ES-I3 (cell line): ENCODE data around the gene PLIN4.
A peak's percentile ranks its signal among the peaks of the same experiment; 100 is the strongest.

Source experiments
- H3K36me3 ChIP-seq: 2 replicates; pipeline ENCODE4 v1.6.1; 2013; ENCODE audit warnings: mild to moderate bottlenecking, low read length, control low read depth, moderate library complexity; ENCODE audit not compliant: insufficient read depth
- H3K4me1 ChIP-seq: 2 replicates; pipeline ENCODE4 v1.6.1; 2013; ENCODE audit warnings: mild to moderate bottlenecking, control low read depth, low read length; ENCODE audit not compliant: insufficient read depth
- H3K9ac ChIP-seq: 2 replicates; pipeline ENCODE4 v1.6.1; 2013; ENCODE audit warnings: low read depth, mild to moderate bottlenecking, low read length, moderate library complexity
- H3K9me3 ChIP-seq: 2 replicates; pipeline ENCODE4 v1.6.1; 2013; ENCODE audit warnings: mild to moderate bottlenecking, low read length, moderate library complexity; ENCODE audit not compliant: control insufficient read depth, insufficient read depth

PLIN4 gene

DNA sequence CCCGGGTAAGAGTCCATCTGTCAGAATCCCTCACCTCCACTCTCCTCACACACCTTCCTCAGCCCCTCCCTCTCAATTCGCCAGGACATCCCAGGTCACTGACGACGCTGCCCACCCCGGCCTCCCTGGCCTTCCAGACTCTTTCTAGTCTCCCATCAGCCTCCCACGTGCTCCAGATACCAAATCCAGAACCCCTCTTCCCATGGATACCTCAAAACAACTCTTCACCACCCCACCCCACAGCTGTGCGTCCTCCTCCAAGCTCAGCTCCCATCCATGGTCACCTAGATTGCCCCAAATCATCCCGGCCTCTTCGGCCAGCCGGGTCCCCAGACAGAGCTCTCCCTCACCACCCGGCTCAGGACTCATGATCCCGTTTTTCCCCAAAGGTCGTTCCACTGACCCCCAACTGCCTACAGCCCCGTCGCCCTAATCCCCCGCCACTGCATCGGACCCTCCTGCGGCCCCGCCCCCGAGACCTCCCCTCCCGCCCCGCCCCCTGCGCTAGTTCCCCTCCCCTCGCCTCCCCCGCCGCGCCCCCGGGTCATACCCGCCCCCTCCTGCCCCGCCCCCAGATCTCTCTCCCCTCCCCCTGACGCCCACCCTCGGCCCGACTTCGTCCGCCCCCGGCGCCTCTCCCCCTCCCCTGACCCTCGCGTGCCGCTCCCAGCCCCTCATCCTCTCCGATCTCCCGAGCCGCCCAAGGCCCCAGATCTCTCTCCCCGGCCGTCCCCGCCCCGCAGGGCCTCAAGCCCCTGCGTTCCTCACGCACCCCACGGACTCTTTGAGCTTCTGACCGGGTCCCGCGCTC lies 61.2 kb downstream of the PLIN4 start:
- Histone ChIP-seq H3K9me3 (no peaks in the 10 kb centered on the region), H3K4me1 (no peaks in the 10 kb centered on the region; the same call in 1 of the 2 replicates), H3K36me3 (no peaks in the 10 kb centered on the region), H3K9ac (peak overlapping the region; percentile 69; the same call in 1 of the 2 replicates)

DNA sequence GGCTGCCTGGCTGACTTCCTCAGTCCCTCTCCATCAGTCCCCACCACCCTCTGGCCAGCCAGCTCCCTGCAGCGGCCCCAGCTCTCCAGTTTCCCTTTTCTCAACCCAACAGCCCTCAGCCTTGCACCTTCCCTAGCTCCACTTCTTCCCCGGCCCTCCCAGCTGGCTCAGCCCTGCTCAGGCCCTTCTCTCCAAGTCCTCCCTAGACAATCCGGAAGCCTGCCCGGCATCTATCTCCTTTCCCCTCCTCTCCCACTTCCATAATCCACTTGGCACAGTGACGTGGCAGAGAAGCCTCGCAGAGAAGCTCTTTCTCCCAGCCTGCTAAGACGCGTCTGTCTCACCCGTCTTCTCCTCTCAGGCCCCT lies 61.8 kb downstream of the PLIN4 start:
- H3K9ac ChIP-seq = peak overlapping the region; percentile 69; the same call in 1 of the 2 replicates
- H3K36me3 ChIP-seq = no peaks in the 10 kb centered on the region
- no peaks in the 10 kb centered on the region for H3K9me3 ChIP-seq
- no peaks in the 10 kb centered on the region; the same call in 1 of the 2 replicates for H3K4me1 ChIP-seq

DNA sequence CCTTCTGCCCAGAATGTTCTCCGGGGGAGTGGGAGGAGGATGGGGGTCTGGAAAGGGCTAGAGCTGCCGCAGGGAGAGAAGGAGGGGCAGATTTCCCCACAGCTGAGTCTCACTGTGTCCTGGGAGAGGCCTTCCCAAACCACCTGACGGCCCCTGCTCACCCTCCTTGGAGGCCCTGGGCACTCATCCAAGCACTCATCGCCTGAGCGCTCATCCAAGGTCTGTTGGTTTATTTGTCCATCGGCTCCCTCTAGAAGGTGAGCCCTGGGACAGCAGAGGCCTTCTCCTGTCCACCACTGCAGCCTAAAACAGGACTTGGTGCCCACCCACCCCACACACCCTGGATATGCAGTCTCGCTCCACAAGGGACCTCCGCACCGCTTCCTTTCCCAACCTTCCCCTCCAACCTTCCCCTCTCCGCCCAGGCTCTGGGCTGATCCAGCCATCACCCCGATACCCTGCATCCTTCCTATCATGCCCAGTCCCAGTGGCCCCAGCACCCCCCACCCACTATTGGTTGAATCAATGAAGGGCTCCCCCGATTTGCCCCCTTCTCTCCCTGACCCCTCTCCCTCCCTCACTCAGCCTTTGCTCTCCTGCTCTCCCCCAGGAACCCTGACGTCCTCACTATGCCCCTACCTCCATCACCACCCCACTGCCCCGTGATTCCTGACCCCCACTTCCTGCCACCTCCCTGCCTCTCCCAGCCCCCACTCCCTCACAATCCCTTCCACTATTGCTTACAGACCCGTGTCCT lies 62.4 kb downstream of the PLIN4 start:
- H3K4me1 ChIP-seq = no peaks in the 10 kb centered on the region; the same call in 1 of the 2 replicates
- H3K9ac ChIP-seq = peak overlapping the region; percentile 69; the same call in 1 of the 2 replicates
- H3K36me3 ChIP-seq = no peaks in the 10 kb centered on the region
- no peaks in the 10 kb centered on the region for H3K9me3 ChIP-seq

DNA sequence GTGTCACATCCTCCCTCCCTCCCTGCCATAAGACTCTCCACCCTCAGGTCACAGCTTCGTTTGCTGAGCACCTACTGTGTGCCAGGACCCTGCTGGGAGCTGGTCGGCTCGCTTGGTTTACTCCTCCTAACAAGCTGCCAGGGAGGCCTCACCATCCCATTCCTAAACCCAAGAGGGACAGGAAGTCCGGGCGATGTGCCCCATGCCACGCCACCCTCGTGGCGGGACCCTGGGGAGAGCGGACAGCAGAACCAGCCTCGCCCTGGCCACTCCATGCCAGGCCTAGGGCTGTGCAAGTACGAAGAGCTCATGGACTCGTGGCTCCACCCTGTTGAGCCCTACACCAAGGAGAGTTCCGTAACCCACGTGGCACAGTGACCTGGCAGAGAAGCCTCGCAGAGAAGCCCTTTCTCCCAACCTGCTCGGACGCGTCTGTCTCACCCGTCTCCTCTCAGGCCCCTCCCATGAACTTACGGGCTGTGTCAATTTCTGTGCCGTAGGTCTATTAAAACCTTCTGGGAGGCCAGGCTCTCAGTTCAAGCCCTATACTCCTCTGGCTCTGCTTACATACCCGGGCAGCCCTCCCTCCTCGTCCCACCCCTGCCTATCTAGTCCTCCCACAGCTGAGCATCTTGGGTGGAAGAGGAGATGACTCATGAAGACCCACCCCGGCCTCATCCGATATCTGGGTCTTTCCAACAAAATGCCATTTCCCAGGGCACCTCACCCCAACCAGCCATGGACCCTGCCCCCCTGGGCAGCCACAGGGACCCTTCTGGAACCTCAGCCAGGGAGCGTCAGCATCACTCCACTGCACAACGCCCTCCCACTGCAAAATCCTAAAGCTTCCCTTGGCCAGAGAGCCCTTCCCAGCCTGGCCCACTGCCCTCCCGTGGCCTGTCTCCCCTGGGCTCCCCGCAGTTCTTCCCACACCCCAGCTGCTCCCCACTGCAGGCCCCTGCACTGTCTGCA lies 63.3 kb downstream of the PLIN4 start:
- Histone ChIP-seq H3K36me3 (no peaks in the 10 kb centered on the region), H3K4me1 (no peaks in the 10 kb centered on the region; the same call in 1 of the 2 replicates), H3K9me3 (no peaks in the 10 kb centered on the region), H3K9ac (no peak overlapping the region)

DNA sequence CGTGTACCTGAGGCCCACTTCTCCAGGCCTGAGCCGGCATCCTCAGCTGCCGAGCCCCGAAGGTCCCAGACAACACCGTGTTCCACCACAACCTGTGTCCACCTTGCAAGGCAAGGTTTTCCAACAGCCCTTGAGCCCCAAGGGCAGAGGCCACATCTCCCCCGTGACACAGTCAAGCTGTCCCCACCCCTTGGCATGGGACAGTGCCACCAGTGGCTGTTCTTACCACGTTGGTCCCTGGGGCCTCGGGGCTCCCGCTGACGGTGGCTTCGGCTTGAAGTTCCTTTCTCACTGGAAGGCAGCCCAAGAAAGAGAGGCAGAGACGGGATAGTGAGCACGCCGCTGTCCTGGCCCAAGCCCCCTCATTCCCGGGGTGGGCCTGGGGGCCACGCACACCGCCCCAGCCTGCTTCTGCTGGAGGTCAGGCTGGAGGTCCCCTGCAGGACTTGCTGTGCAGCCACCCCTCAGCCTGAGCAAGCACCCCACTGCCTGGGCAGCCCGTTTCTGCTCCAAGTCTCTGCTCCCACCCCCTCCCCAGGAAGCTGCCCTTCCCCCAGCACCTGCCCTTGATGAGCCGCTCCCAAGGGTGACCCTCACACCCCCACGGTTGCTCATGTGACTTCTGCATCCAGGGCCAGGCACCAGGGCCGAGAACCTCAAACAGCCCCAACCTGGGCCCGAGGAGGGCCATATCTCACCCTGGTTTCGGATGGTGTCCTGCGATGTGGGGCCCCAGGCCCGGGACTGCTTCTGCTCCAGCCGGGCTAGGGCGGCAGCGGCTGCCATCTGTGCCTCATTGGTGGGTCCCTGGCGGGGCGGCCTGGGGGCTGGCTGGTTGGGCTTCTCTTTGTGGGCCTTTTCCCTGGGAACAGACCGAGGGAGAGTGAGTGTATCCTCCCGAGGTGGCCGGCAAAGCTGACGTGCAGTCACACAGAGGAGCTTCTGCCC lies 64.8 kb downstream of the PLIN4 start:
- no peaks in the 10 kb centered on the region for H3K36me3 ChIP-seq
- no peak overlapping the region for H3K9ac ChIP-seq
- no peaks in the 10 kb centered on the region; the same call in 1 of the 2 replicates for H3K4me1 ChIP-seq
- H3K9me3 ChIP-seq = no peaks in the 10 kb centered on the region

GRCh38 chr19:4452230-4452990 lies 65.9 kb downstream of the PLIN4 start:
- no peaks in the 10 kb centered on the region; the same call in 1 of the 2 replicates for H3K4me1 ChIP-seq
- no peak overlapping the region for H3K9ac ChIP-seq
- H3K9me3 ChIP-seq = no peaks in the 10 kb centered on the region
- H3K36me3 ChIP-seq = 0 out of 2 replicates have a peak, but pooled peaks cover 3% of the 10 kb centered on the region
